HG02943 (cell line): ENCODE measurements around the gene AOPEP.

Source experiments
- ATAC-seq: cut with Tn5 transposase; IDR thresholded peaks from one replicate; pipeline ENCODE4 v1.9.1; 2021; ENCODE audit warnings: mild to moderate bottlenecking, low read depth, moderate library complexity; ENCODE audit not compliant: unreplicated experiment

Gene AOPEP

DNA sequence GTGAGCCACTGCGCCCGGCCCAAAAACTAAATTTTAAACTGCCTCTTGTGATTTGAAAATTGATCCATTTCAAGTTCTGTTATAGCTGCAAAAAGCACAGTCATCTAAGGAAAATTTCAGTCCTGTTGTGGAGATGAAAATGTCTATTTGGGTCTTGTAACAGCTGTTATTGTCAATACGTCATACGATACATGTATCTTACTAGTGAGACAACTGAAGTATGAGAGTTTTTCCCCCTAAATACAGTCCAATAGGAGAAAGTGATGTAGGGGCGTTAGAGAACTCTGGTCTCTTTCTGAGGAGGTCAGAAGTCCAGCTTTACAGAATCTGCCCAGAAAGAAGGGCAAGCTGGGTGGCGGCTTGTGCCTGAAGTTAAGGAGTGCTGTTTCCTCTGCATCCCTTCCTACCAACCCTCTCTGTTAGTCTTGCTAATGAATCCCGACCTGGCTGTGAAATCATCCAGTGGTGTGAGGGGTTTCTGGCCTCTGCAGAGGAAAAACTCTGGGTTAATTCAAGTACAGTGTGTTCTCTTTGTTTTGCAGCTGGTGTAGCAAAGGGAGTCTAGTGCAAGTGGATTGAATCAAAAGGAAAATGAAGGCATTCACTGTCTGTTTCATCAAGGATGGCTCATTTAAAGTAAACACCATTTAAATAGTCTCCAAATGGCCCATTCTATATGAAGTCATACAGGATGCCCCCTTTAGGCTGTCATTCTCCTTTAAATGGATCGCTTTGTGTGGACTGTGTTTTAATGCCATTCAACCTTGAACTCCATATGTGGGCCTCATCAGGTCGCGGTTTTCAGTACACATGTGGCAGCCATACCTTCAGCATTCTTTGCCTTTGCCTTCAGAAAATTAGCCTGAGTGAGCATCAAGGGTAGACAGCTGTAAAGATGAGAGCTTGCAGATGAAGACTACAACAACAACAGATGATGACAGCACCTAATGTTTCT, 59.0 kb downstream of the AOPEP start:
- no peak for ATAC-seq

DNA sequence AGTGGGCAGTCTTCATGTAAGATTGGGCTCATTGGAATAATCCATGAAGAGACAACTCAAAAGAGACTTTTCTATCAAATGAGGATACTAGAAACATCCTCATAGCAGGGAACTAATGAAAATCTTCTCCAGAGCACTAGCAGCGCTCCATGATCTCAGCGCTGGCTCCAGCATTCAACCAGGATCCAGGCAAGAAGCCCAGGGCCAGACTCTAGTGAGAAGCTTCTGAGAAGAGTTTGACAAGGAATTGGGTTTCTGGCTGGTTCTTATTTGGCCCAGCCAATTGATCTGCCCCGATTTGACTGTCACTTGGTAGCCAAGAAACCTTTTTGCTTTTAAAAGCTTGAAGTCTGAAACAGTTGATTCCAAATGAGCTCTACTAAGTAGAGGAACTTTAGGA, 60.1 kb downstream of the AOPEP start:
- ATAC-seq: no peak

- ATAC-seq: no peak
Measured at GRCh38 chr9:94787266-94787665, 60.8 kb downstream of the AOPEP start.

DNA sequence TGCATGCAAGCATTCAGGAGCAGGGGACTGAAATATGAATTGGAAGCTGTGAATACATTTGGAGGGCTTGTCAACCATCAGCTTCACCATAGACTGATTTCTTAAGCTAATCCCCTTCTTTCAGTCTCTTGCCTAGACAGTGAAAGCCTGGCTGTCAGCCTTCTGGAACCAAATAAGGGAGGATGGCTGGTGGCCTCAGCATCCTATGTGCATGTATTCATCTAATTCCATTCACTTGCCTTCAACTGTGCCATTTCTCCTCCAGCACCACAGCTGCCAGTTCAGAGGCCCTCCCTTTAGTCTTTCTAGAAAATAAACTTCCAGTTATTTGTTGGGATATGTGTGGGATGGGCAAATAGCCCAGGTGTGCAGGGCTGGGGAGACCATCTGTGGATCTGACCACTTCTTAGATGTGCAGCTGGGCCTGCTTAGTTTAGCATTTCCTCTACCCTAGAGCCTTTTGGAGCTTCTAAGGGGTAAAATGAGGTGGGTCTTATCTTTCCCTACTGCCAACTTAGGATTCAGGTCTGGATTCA, 62.1 kb downstream of the AOPEP start:
- no peak for ATAC-seq

DNA sequence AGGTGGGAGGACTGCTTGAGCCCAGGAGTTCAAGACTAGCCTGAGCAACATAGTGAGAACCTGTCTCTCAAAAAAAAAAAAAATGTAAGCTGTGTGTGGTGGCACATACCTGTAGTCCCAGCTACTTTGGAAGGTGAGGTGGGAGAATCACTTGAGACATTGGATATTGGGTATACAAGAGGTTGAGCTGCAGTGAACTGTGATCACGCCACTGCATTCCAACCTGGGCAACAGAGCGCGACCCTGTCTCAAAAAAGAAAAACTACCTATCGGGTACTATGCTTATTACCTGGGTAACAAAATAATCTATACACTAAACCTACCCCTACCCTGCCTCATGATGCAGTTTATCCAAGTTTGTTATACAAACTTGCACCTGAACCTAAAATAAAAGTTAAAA, 64.9 kb downstream of the AOPEP start:
- ATAC-seq: no peak

DNA sequence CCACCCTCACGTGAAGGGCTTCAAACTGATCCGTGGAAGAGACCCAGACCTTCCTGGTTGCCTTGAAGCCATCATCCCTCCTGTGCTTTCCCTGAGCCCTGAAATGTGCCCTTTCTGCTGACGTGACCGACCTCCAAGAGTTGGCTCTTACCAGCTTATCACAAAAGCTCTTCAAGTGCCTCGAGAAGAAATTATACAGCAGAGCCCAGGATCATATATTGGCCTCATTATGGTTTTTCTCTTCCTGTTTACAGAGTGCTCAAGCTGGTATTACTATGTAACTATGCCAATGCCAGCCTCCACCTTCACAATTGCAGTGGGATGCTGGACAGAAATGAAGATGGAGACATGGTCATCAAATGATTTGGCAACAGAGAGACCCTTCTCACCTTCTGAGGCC, 66.0 kb downstream of the AOPEP start:
- ATAC-seq: no peak

DNA sequence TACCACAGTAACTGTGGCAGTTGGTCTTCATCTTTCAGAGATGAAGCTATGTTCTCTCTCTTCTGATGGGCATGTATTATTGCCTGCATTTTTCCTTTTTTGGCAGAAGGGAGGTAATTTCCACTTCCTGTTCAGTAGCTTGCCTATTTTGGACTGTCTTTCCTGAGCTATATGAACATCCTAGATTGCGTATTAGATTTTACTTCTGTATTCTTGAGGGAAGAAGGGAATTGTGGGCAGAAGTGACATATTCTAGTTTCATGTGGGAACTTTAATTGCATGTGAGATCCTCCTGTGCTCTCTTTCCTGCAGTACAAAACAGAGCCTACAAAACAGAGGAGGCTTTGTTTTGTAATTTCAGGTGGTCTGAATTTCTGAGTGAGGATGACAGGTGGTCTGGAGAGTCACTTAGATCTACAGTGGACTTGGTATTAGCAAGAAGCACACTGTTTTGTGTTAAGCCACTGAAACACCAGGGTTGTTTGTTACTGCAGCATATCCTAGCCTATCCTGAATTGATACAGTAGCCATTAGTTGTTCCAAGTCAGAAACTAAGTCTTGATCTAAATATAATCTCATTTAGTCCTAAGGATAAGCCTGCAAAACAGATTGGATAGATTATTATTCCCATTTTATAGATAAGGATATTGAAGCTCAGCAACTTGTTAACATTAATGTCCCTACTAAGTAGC, 68.1 kb downstream of the AOPEP start:
- no peak for ATAC-seq

GRCh38 chr9:94796687-94797086, 70.2 kb downstream of the AOPEP start:
- ATAC-seq: no peak

DNA sequence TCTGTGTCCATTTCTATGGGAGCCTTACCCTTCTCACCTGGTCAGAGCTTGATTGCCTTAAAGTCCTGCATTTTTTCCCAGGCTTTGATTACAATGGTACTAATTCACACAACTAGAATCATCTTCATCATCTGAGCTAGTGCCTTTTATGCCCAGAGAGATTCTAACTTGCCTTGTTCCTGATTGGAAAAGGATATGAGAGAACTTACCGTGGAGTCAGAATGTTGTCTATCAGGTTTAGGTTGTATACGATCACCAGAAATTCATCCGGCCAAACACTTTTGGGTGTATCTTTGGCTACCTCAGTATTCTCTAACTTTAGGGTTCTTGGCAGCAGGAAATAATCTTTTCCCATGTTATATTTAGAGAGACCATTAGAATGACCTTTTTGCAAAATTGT, 71.7 kb downstream of the AOPEP start:
- ATAC-seq: no peak

GRCh38 chr9:94798708-94799107, 72.2 kb downstream of the AOPEP start:
- no peak for ATAC-seq

DNA sequence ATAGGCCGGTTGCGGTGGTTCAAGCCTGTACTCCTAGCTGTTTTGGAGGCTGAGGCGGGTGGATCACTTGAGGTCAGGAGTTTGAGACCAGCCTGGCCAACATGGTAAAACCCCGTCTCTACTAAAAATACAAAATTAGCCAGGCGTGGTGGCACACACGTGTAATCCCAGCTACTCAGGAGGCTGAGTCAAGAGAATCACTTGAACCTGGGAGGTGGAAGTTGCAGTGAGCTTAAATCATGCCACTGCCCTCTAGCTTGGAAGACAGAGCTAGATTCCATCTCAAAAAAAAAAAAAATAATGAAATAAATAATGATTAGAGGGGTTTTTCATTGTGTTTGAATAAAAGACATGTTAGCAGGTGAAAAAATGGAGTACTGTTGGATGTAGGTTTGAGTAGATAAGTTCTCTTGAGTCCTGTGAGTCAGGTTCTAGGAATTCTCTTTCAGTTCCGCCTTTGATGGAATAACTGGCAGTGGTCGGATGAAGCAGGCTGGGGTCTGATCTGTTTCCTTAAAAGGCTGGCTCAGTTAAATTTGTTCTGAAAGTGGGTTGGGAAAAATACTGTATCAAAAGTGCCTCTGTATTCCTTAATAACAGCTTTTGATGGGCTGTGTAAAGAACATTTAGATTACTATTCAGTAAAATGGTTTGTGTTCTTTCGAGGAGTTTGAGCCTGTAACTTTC, 73.2 kb downstream of the AOPEP start:
- no peak for ATAC-seq

- ATAC-seq: no peak
Measured at GRCh38 chr9:94800424-94801117, 74.1 kb downstream of the AOPEP start.

- no peak for ATAC-seq
Measured at GRCh38 chr9:94801234-94801633, 74.7 kb downstream of the AOPEP start.

GRCh38 chr9:94801681-94802080, 75.2 kb downstream of the AOPEP start:
- ATAC-seq: no peak

- ATAC-seq: no peak
Measured at GRCh38 chr9:94802251-94802650, 75.8 kb downstream of the AOPEP start.

- ATAC-seq: no peak
Measured at GRCh38 chr9:94802793-94803192, 76.3 kb downstream of the AOPEP start.

- ATAC-seq: no peak
Measured at GRCh38 chr9:94804316-94804715, 77.8 kb downstream of the AOPEP start.

DNA sequence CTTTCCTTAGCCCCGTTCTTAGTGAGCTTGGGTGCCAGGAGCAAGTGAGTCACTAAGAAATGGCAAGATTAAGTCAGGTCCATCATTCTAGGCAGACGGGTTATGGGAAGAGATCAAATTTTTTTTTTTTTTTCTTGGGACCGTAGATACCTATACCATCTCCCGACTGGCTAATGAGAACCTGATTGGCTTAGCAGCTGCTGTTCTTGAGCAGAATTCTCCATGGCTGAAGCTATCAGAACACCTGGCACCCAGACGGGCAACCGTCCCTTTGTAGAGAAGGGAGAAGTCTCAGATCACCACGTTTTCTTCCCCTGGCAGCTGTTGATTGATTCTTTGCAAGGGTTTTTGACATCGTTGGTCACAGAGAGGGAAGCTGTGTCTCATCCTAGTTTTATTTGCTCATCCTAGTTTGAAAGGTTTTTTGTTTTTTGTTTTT, 78.6 kb downstream of the AOPEP start:
- no peak for ATAC-seq

DNA sequence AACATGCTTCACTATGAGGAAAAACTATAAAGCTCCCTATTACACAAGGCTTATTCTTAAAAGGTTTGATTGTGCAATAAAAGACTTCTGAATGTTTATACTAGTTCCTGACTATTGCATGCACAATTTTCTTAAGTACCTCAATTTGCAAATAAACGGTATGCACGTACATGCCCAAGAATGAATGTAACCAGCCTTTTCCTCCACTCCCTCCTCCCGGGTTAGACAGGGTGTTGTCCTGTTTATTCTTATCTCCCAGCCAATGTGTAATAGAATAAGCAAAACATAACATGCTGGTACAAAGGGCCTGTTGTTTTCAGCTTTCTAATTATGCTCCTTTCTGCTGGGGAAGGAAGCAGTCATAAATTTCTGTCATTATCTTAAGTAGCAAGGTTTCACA, 79.1 kb downstream of the AOPEP start:
- ATAC-seq: no peak

GRCh38 chr9:94806307-94806893, 79.9 kb downstream of the AOPEP start:
- ATAC-seq: no peak
